ENCODE data around the gene DQX1. TPM values are rescaled to one million over a fixed set of nuclear protein-coding genes. Genes with fewer than 3 reads are reported as not detected.

Gene DQX1
- total and polyA plus RNA-seq, 9 of the 15 experiments (the other 6 are each of a cell fraction or from before 2014, with no cell fraction given): 0.04 to 0.38 (median 0.18) TPM; not detected in 1

- no peak for TF ChIP-seq ZNF766 (CRISPR knock-in tag; conservative IDR thresholded peaks at IDR 0.05)
- TF ChIP-seq PML (IDR thresholded peaks at IDR 0.05; ENCODE audit: low read length): no peak
- TF ChIP-seq ZNF696 (CRISPR knock-in tag; conservative IDR thresholded peaks at IDR 0.05): no peak
- TF ChIP-seq MGA (IDR thresholded peaks at IDR 0.05): 0 out of 2 replicates have a peak, but pooled peaks have one; percentile 31
- TF ChIP-seq, protein P1, sequence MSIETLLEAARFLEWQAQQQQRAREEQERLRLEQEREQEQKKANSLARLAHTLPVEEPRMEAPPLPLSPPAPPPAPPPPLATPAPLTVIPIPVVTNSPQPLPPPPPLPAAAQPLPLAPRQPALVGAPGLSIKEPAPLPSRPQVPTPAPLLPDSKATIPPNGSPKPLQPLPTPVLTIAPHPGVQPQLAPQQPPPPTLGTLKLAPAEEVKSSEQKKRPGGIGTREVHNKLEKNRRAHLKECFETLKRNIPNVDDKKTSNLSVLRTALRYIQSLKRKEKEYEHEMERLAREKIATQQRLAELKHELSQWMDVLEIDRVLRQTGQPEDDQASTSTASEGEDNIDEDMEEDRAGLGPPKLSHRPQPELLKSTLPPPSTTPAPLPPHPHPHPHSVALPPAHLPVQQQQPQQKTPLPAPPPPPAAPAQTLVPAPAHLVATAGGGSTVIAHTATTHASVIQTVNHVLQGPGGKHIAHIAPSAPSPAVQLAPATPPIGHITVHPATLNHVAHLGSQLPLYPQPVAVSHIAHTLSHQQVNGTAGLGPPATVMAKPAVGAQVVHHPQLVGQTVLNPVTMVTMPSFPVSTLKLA (conservative IDR thresholded peaks at IDR 0.05): no peak
- no peak for TF ChIP-seq ZNF212 (CRISPR knock-in tag; IDR thresholded peaks at IDR 0.05)
- no peak for TF ChIP-seq ZNF79 (CRISPR knock-in tag; IDR thresholded peaks at IDR 0.05; ENCODE audit: low read depth)
- TF ChIP-seq NFRKB (IDR thresholded peaks at IDR 0.05; ENCODE audit: low read depth): peak; percentile 62; the same call in 1 of the 2 replicates
- TF ChIP-seq POLR2H (tag; IDR thresholded peaks at IDR 0.05; ENCODE audit: low read depth): no peak
- no peak for TF ChIP-seq PHF21A (IDR thresholded peaks at IDR 0.05; ENCODE audit: borderline replicate concordance, low read depth)
- TF ChIP-seq HNRNPH1 (optimal IDR thresholded peaks at IDR 0.05; ENCODE audit: low read depth, low read length): no peak
- no peak for TF ChIP-seq SOX6 (IDR thresholded peaks at IDR 0.05)
- TF ChIP-seq XRCC5 (IDR thresholded peaks at IDR 0.05; ENCODE audit: low read depth, low read length): no peak
- TF ChIP-seq TEAD4 (IDR thresholded peaks at IDR 0.05; ENCODE audit: low read length): no peak
- TF ChIP-seq TEAD4 (CRISPR knock-in tag; IDR thresholded peaks at IDR 0.05; ENCODE audit: borderline replicate concordance): no peak
- no peak for TF ChIP-seq JUND (IDR thresholded peaks at IDR 0.05; ENCODE audit: borderline replicate concordance, low read depth, low read length)
- no peak; the same call in 2 of the 3 replicates for TF ChIP-seq JUND (tag; IDR thresholded peaks at IDR 0.05; ENCODE audit: borderline replicate concordance, low read depth, low read length)
These were observed 18.0 kb downstream of the DQX1 start (continued) for GRCh38 chr2:74507926-74508520.

All from K562 (cell line).